ENCODE results near the gene ZFHX3. TPM values are rescaled to one million over a fixed set of nuclear protein-coding genes. Genes with fewer than 3 reads are reported as not detected.

The ZFHX3 gene
- total RNA-seq, 1 donor from 2014 or later, result 34.8 TPM

GRCh38 chr16:72875291-72876031 lies 172.5 kb downstream of the ZFHX3 start:
- Histone ChIP-seq H3K4me1 (peaks cover 0 to 33% of the 10 kb centered on the region in 2 donors), H3K27ac (peak overlapping the region in 1 of 2 donors; percentile 39), H3K36me3 (no peaks in the 10 kb centered on the region), H3K4me3 (no peak overlapping the region), H3K27me3 (no peaks in the 10 kb centered on the region), H3K9me3 (no peaks in the 10 kb centered on the region)
- DNase-seq (ENCODE audit: low spot score in 2 of 2), result no peak
- intact Hi-C loops (cut with DNase I), result loop anchor here (2.0 kb wide), 1 partner anchor 27 kb away; no protein-coding TSS in a partner anchor
- no peak for TF ChIP-seq CTCF (IDR thresholded peaks at IDR 0.05)

GRCh38 chr16:72873853-72874252 lies 174.1 kb downstream of the ZFHX3 start:
- TF ChIP-seq CTCF (IDR thresholded peaks at IDR 0.05), result no peak
- Histone ChIP-seq H3K27me3 (no peaks in the 10 kb centered on the region), H3K36me3 (no peaks in the 10 kb centered on the region), H3K27ac (no peak overlapping the region), H3K9me3 (no peaks in the 10 kb centered on the region), H3K4me1 (peaks cover 0 to 36% of the 10 kb centered on the region in 2 donors), H3K4me3 (no peak overlapping the region)
- no peak for DNase-seq (ENCODE audit: low spot score in 2 of 2)
- intact Hi-C loops (cut with DNase I), result no loop called here

- Histone ChIP-seq H3K4me1 (peaks cover 0 to 34% of the 10 kb centered on the region in 2 donors), H3K9me3 (no peaks in the 10 kb centered on the region), H3K36me3 (no peaks in the 10 kb centered on the region), H3K27me3 (no peaks in the 10 kb centered on the region), H3K27ac (no peak overlapping the region), H3K4me3 (no peak overlapping the region)
- intact Hi-C loops (cut with DNase I), result no loop called here
- no peak for TF ChIP-seq CTCF (IDR thresholded peaks at IDR 0.05)
- DNase-seq (ENCODE audit: low spot score in 2 of 2), result no peak
These were observed 174.9 kb downstream of the ZFHX3 start for GRCh38 chr16:72873044-72873443.

- intact Hi-C loops (cut with DNase I), result no loop called here
- DNase-seq (ENCODE audit: low spot score in 2 of 2), result no peak
- H3K4me3 ChIP-seq, result no peak overlapping the region
- H3K4me1 ChIP-seq, result peaks cover 0 to 12% of the 10 kb centered on the region in 2 donors
- H3K36me3 ChIP-seq, result peaks cover 2 to 25% of the 10 kb centered on the region in 2 donors
- H3K27me3 ChIP-seq, result no peaks in the 10 kb centered on the region
- TF ChIP-seq CTCF (IDR thresholded peaks at IDR 0.05), result no peak
- no peak overlapping the region for H3K27ac ChIP-seq
- no peaks in the 10 kb centered on the region for H3K9me3 ChIP-seq
These were observed 182.1 kb downstream of the ZFHX3 start for GRCh38 chr16:72865835-72866234.

GRCh38 chr16:72865258-72865657 lies 182.7 kb downstream of the ZFHX3 start:
- H3K27ac ChIP-seq, result peak overlapping the region in 1 of 2 donors; percentile 11
- no peak for TF ChIP-seq CTCF (IDR thresholded peaks at IDR 0.05)
- no peak for DNase-seq (ENCODE audit: low spot score in 2 of 2)
- H3K36me3 ChIP-seq, result peaks cover 2 to 25% of the 10 kb centered on the region in 2 donors
- no peak overlapping the region for H3K4me3 ChIP-seq
- no peaks in the 10 kb centered on the region for H3K27me3 ChIP-seq
- intact Hi-C loops (cut with DNase I), result no loop called here
- peaks cover 0 to 12% of the 10 kb centered on the region in 2 donors for H3K4me1 ChIP-seq
- H3K9me3 ChIP-seq, result no peaks in the 10 kb centered on the region
